GM19239 (cell line): ENCODE results near the gene F2R.
"Not testable (repeated sequence)": the region's sequence is repeated elsewhere in the genome, so short reads cannot be mapped to it uniquely, and the experiment has no call there.

Experiments
- DNase-seq: peaks from one replicate; pipeline ENCODE4 v3.0.0; 2011; ENCODE audit warnings: low spot score; ENCODE audit not compliant: insufficient read length
- FAIRE-seq: peaks from 2 replicates; lab custom pipeline; 2011; peaks lifted over from hg19 to GRCh38; lab: Jason Lieb, UNC

F2R gene

DNA sequence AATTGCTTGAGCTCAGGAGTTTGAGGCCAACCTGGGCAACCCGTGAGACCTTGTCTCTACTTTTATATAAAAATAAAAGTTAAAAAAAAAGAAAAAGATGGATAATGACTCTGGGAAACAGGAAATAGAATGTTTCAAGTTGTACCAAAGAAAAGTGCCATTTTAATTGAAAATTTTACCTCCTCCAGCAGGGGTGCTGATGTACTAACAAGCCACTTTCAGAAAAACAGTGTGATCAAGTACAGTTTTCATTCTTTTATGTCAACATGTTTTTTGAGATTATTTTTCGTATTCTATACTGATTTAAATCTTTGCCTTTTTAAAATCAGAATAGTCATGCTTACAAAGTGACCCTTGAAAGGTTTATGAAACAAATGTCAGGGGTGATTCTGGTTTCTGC is 30.8 kb downstream of the F2R start:
- FAIRE-seq = no peak

DNA sequence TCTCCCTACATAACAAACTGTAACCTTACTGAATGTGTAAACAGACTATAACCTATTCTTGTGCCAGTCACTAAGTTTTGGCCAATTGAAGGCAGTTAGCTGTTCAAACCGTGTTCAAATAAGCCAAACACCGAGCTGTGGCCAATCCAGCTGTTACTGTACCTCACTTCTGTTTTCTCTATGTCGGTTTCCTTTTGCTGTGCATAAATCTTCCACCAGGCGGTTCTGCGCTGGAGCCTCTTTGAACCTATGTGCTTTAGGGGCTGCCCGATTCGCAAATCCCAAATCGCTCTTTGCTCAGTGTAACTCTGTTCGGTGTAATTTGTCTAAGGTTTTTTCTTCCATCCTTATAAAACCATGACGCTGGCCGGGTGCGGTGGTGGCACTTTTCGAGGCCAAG is 31.8 kb downstream of the F2R start:
- DNase-seq (no peak), FAIRE-seq (no peak)

More for the DNA sequence above, 30.8 kb downstream of the F2R start:
- DNase-seq = no peak

DNA sequence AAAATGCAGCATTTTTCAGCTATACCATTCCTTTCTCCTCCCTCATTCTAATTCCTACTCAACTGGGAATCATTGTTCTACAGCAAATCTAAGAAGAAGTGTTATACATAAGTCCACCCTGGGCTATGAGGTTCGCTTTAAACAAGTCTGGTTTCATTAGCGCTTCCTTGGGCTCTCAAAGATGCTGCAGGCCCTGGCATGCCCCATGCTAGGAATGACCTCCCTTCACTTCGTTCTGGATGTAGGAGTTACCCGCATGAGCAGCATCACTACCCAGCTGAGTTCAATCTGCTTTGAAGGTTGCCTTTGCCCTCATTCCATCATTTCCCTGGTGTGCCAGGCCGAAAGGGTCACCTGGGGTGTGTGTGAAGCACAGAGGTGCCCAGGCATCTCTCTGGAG is 35.4 kb downstream of the F2R start:
- DNase-seq = no peak
- no peak for FAIRE-seq

DNA sequence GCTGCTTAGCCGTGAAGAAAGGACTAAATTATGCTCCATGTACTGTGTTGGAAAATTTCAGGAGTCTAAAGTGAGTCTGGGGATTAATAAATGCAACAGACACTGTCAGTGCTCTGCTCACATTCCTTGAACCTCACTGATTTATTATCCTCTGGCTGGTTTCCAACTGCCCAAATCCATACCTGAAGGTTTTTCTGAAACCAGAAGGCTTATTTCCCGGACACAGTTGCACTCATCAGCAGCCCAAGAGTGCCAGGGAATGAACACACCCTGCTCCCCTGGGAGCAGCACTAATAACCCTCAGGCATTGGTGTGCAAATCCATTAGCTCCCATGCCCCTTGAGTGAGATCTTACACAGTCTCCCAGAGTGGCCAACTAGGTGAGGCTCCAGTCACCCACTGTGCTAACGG is 38.7 kb downstream of the F2R start:
- FAIRE-seq (no peak), DNase-seq (no peak)

DNA sequence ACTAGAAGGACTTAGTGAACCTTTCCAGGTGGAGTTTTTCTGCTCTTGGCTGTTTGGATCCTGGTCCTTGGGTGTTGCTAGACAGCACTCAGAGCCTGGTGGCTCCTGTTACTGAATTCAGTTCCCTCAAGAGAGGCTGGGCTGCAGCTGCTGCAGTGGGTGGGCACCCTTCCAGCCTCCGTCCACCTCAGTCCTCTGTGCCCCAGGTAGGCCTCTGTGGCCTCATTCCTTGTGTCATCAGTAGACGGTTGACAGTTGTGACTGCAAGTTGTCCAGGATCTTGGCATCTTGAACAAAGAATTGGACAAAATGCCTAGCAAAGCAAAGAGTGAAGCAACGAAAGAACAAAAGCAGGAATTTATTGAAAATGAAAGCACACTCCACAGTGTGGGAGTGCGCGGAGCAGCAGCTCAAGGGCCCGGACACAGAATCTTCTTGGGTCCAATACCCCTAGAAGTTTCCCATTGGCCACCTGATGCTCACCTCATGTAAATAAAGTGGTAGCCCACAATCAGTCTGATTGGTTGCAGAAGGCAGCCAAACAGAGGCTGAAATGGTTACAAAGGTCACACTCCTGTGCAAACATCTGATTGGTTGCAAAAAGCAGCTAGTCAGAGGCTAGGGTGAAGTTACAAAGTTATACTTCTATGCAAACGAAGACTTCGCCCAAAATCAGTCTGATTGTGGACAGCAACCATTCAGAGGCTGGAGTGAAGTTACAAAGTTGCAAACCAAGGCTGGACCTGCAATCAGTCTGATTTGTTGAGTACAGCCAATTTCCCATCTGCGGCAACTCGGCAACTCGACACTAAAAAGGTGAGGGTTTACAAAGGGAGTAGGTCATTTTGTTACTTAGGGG is 40.1 kb downstream of the F2R start:
- no peak for FAIRE-seq

DNA sequence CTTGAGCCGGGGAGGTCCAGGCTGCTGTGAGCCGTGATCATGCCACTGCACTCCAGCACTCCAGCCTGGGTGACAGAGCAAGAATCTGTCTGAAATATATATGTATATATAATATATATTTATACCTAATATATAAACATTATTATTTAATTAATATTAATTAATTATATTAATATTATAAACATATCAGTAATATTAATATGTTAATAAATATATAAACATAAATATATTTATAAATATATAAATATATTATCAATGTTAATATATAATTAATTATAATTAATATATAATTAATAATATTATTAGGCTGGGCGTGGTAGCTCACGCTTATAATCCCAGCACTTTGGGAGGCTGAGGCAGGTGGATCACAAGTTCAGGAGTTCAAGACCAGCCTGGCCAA is 41.1 kb downstream of the F2R start:
- no peak for FAIRE-seq
- DNase-seq = no peak

More for the DNA sequence above, 40.1 kb downstream of the F2R start:
- DNase-seq = no peak

DNA sequence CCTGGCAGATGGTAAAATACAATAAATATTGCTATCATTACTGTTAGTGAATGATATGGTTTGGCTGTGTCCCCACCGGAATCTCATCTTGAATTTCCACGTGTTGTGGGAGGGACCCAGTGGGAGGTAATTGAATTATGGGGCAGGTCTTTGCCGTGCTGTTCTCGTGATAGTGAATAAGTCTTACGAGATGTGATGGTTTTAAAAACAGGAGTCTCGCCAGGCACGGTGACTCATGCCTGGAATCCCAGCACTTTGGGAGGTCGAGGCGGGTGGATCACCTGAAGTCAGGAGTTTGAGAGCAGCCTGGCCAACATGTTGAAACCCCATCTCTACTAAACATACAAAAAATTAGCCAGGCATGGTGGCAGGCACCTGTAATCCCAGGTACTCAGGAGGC is 45.2 kb downstream of the F2R start:
- not testable (repeated sequence) for FAIRE-seq, DNase-seq

DNA sequence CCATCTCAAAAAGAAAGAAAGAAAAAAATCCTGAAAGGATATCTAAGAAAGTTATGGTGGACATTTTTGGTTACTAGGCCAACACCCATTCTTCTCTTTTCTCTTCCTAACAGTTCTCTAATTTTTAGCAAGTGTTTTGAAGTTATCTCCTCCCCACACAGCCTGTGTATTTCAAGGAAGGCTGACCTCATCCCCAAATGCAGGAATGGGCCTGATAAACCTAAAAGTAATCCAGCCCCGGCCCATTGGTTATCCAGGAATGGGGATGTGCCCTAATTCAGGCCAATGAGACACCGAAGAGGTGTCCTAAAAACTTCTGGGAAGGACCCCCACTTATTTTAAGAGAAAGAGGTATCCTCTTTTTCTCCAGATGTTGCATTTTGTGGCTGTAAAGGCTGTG is 46.6 kb downstream of the F2R start:
- DNase-seq (no peak), FAIRE-seq (no peak)

DNA sequence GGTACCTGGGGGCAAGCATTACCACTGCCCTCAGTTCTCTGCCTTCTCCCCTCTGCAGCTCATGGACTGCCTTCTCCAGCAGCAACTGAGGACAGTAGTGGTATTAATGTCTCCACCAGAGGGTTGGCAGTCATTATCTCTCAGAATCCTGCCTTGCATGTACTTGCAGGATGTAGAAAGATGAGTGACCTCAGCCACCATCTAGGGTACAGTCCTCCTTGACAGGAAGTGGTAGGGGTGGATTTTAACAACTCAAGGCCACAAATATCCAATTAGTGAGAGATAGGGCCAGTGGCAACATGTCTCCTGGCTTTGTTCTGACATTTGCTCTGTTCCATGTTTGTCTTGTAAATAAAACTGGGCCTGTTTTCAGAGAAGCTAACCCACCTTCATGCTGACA is 47.2 kb downstream of the F2R start:
- DNase-seq = no peak
- FAIRE-seq = no peak

DNA sequence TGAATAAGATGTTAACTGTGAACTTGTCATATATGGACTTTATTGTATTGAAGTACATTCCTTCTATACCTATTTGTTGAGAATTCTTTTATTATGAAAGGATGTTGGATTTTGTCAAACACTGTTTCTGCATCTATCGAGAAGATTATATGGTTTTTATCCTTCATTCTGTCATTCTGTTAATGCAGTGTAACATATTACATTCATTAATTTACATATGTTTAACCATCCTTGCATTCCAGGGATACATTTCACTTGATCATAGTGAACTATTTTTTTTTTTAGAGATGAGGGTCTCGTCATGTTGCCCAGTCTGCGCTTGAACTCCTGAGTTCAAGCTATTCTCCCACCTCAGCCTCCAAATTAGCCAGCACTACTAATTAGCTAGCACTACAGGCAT is 48.4 kb downstream of the F2R start:
- no peak for DNase-seq
- no peak for FAIRE-seq

DNA sequence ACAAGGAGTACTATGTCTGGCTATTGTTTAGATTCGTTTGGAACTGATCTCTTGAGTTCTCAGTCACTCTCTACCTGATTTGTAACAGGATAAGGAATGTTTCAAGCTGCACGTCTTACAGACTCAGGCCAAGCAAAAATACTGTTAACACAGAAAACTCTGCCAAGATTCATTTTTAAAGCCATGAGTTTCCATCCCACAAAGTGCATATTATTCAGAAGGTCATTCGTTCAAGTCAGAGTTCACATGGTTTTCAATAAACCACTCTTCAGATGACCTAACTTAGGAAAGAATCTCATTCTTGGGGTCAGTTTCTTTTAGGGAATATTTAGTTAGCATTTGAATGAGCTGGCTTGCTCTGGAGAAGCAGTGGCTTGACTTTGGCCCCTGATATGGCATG is 49.3 kb downstream of the F2R start:
- no peak for DNase-seq

DNA sequence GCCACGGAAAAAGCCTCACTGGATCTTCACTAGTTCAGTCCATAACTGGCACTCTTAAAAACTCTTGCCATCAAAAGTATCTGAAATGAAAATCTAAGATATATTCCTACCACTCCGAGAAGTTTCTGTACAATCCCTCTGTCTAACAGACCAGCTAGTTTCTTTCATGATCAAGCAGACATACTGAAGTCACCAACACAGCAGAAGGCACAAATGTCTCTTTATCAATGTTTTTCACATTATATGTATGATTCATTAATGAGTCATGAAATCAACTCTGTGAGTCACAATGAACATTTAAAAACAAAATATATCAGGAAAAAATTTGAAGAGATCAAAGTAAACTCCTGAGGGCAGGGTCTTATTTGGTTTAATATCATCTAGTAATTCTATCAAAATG is 50.8 kb downstream of the F2R start:
- FAIRE-seq = no peak
- no peak for DNase-seq

More for the DNA sequence above, 49.3 kb downstream of the F2R start:
- no peak for FAIRE-seq

DNA sequence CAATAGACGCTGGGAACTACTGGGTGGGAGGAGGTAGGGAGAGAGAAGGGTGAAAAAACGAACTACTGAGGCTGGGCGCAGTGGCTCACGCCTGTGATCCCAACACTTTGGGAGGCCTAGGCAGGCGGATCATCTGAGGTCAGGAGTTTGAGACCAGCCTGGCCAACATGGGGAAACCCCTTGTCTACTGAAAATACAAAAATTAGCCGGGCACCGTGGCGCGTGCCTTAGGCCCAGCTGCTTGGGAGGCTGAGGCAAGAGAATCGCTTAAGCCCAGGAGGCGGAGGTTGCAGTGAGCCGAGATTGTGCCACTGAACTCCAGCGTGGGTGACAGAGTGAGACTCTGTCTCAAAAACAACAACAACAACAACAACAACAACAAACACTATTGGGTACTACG is 55.1 kb downstream of the F2R start:
- not testable (repeated sequence) for FAIRE-seq, DNase-seq

DNA sequence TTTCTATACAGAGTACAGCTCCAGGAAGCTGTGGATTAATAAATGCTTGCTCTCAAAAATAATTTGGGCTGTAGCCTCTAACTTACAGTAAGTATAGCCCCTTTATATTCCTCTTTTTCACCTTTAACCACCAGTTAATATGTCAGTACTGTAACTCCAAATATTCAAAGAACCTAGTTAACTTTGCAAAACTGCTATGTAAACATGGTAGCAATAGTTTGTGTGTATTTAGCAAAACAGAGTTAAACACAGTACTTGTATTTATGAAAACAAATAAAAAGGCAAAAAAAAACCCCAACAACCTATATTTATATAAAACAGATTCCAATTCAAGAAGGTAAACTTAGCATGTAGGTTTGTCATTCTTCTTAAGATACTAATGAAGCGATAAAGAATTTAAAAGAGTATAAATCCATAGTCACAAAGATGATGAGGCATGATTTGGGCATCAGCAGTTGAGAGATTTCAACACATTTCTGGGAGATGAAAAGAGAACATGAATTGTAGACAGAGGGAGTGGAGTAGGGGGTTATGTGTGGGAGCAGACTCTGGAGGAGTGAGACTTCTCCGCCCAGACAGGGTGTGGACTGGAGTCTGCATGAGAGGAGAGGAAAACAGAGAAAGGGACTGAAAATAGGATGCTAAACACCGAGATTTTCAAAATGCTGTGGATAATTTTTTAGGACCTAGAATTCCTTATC is 55.9 kb downstream of the F2R start:
- DNase-seq (no peak), FAIRE-seq (no peak)

DNA sequence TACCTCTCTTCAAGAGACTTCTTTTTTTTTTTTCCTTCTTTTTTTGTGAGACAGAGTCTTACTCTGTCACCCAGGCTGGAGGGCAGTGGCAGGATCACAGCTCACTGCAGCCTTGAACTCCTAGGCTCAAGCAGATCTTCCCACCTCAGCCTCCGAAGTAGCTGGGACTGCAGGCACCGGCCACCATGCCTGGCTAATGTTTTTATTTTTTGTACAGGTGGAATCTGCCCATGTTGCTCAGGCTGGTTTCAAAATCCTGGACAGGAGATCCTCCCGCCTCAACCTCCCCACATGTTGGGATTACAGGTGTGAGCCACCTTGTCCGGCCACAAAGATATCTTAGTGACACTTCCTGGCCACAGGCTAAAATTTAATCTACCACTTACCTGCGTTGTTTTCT is 60.0 kb downstream of the F2R start:
- DNase-seq (no peak), FAIRE-seq (no peak)

DNA sequence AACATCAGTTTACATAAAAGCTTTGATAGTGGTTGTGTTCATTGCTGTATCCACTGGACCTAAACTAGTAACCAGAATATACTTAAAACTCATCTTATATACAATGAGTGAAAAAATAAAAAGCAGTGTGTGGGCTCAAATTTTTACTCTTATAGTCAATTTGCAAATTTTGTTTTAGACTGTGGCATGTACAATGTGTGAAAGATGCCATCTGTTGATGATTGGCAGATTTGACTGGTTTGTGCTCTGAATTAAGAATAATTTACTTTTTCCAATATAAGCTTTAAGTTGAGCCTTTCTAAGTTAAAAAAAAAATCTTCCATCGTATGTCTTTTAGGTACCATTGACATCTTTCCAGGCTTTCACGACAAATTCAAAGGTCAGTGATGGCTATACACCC is 60.5 kb downstream of the F2R start:
- FAIRE-seq = no peak
- no peak for DNase-seq

DNA sequence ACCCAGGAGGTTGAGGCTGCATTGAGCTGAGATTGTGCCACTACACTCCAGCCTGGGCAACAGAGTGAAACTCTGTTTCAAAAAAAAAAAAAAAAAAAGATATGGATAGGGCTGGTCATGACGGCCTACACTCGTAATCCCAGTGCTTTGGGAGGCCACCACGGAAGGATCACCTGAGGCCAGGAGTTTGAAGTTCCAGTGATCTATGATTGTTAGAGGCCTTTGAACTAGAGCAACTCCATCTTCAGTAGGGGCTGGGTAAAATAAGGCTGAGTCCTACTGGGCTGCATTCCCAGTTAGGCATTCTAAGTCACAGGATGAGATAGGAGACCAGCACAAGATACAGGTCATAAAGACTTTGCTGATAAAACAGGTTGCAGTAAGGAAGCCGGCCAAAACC is 64.7 kb downstream of the F2R start:
- DNase-seq, FAIRE-seq: not testable (repeated sequence)

DNA sequence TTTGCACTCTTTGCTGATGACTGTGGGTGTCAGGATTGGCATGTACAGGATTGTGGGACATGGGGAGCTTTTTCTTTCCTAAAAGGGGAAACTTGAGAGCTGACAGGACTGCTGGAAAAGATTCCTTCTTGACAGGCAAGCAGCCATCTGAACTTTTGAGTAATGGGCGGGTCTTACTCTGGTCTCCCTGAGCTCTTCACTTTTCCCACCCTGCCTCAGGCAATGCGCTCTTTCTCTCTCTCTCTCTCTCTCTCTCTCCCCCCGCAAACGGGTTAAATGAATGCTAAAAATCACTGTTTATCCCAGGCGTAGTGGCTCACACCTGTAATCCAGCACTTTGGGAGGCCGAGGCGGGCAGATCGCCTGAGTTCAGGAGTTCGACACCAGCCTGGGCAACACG is 65.8 kb downstream of the F2R start:
- DNase-seq (no peak), FAIRE-seq (no peak)

DNA sequence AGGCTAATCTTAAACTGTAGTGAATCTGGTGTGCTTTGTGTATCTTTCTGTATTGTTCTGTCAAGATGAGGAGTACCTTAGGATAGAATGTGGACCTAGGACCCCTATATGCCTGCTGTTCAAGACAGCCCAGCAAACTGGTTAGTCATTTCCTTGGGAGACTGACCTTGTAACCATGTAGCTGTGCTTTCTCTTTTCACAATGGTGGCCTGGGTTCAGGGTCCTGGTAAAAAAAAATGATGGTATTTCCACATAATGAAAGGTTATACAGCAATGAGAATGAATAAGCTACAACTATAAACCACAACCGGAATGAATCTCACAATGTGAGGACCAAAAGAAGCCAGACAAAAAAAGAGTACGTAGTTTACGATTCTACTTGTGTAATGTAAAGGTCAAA is 66.5 kb downstream of the F2R start:
- FAIRE-seq = no peak
- DNase-seq = no peak
